Measurements from ENCODE around the gene PLEKHG4. TPM values are rescaled to one million over a fixed set of nuclear protein-coding genes. Genes with fewer than 3 reads are reported as not detected.

The PLEKHG4 gene
- total and polyA plus RNA-seq, 9 of the 15 experiments (the other 6 are each of a cell fraction or from before 2014, with no cell fraction given): 3.7 to 36.8 (median 17.9) TPM

- no peak for TF ChIP-seq STAT6 (CRISPR knock-in tag; IDR thresholded peaks at IDR 0.05)
- TF ChIP-seq NFE2 (IDR thresholded peaks at IDR 0.05; ENCODE audit: low read depth): no peak
- TF ChIP-seq ARID2 (IDR thresholded peaks at IDR 0.05): no peak
- TF ChIP-seq NONO (IDR thresholded peaks at IDR 0.05; ENCODE audit: low read depth in 2 of 2, low read length in 1 of 2): 0 out of 4 replicates have a peak, but pooled peaks of 1 of the 2 experiments have one; percentile 38
- no peak for TF ChIP-seq KLF10 (CRISPR knock-in tag; IDR thresholded peaks at IDR 0.05)
- no peak for TF ChIP-seq ZNF740 (CRISPR knock-in tag; IDR thresholded peaks at IDR 0.05)
- TF ChIP-seq ZNF740 (tag; IDR thresholded peaks at IDR 0.05): no peak
- TF ChIP-seq ZSCAN32 (CRISPR knock-in tag; IDR thresholded peaks at IDR 0.05): no peak
- TF ChIP-seq RAD21 (CRISPR knock-in tag; conservative IDR thresholded peaks at IDR 0.05 in 1 of 2, IDR thresholded peaks at IDR 0.05 in 1 of 2): peak; percentile 18 to 42; a peak in 2 of 4 replicates
- no peak for TF ChIP-seq MTF1 (CRISPR knock-in tag; IDR thresholded peaks at IDR 0.05; ENCODE audit: borderline replicate concordance)
- TF ChIP-seq STAT5B (CRISPR knock-in tag; IDR thresholded peaks at IDR 0.05): no peak
- peak; percentile 62 to 75 (median 72) for TF ChIP-seq CTCF (IDR thresholded peaks at IDR 0.05 in 2 of 3, conservative IDR thresholded peaks at IDR 0.05 in 1 of 3; ENCODE audit: insufficient read depth in 2 of 3, low read depth in 1 of 3, low read length in 3 of 3)
- no peak for TF ChIP-seq PHF21A (IDR thresholded peaks at IDR 0.05; ENCODE audit: borderline replicate concordance, low read depth)
- TF ChIP-seq LARP7 (IDR thresholded peaks at IDR 0.05): peak; percentile 72; the same call in 1 of the 2 replicates
- TF ChIP-seq TFAP4 (CRISPR knock-in tag; IDR thresholded peaks at IDR 0.05; ENCODE audit: borderline replicate concordance): peak; percentile 62; the same call in 1 of the 2 replicates
- TF ChIP-seq PTBP1 (IDR thresholded peaks at IDR 0.05; ENCODE audit: low read depth, low read length): no peak
- no peak for TF ChIP-seq POLR2H (tag; IDR thresholded peaks at IDR 0.05; ENCODE audit: low read depth)
- TF ChIP-seq ZNF785 (CRISPR knock-in tag; IDR thresholded peaks at IDR 0.05): no peak
- 0 out of 4 replicates have a peak, but pooled peaks have one; percentile 21 to 22 for TF ChIP-seq TRIM24 (IDR thresholded peaks at IDR 0.05)
Observed at GRCh38 chr16:67326472-67327309, 47.4 kb downstream of the PLEKHG4 start, which contains the start of the genes KCTD19 and LRRC36 (continued).
